Suppressor macrophage treated with lipopolysaccharide for 4 hours (primary cell): ENCODE measurements around the gene ZNRF1.

Experiments
- DNase-seq: peaks from one replicate; pipeline ENCODE4 v3.0.0-alpha.2; 2020

The ZNRF1 gene

GRCh38 chr16:75116081-75116910 lies 117.5 kb downstream of the ZNRF1 start, which contains the start of gene LDHD:
Gene LDHD (minus strand): TSS chr16:75116780. CDS start chr16:75116720, 60 bp downstream.
- peak; percentile 51 for DNase-seq

GRCh38 chr16:75116911-75117245 lies 118.1 kb downstream of the ZNRF1 start:
- DNase-seq: no peak

- no peak for DNase-seq
Measured at GRCh38 chr16:75118943-75119539, 120.2 kb downstream of the ZNRF1 start.

- no peak for DNase-seq
Measured at GRCh38 chr16:75120253-75120652, 121.4 kb downstream of the ZNRF1 start.

- DNase-seq: no peak
Measured at GRCh38 chr16:75121949-75122568, 123.2 kb downstream of the ZNRF1 start.

- DNase-seq: no peak
Measured at GRCh38 chr16:75122609-75123008, 123.8 kb downstream of the ZNRF1 start.

GRCh38 chr16:75127713-75128415 lies 129.0 kb downstream of the ZNRF1 start:
- DNase-seq: no peak

GRCh38 chr16:75129421-75130149 lies 130.8 kb downstream of the ZNRF1 start:
- peak; percentile 46 for DNase-seq

GRCh38 chr16:75130150-75130771 lies 131.4 kb downstream of the ZNRF1 start:
- DNase-seq: no peak

GRCh38 chr16:75131081-75131480 lies 132.3 kb downstream of the ZNRF1 start:
- DNase-seq: no peak

GRCh38 chr16:75138233-75138632 lies 139.4 kb downstream of the ZNRF1 start:
- DNase-seq: no peak

- DNase-seq: peak; percentile 23
Measured at GRCh38 chr16:75138636-75139035, 139.8 kb downstream of the ZNRF1 start.

GRCh38 chr16:75139498-75139897 lies 140.7 kb downstream of the ZNRF1 start:
- no peak for DNase-seq

GRCh38 chr16:75143941-75144340 lies 145.1 kb downstream of the ZNRF1 start:
- DNase-seq: peak; percentile 41

GRCh38 chr16:75147968-75148310 lies 149.1 kb downstream of the ZNRF1 start:
- DNase-seq: no peak

- peak; percentile 96 for DNase-seq
Measured at GRCh38 chr16:75148311-75149195, 149.7 kb downstream of the ZNRF1 start, which contains the start of gene ZFP1. Gene ZFP1 (plus strand): TSS chr16:75148524. CDS start chr16:75152952, 4,428 bp downstream.

- no peak for DNase-seq
Measured at GRCh38 chr16:75151798-75152197, 153.0 kb downstream of the ZNRF1 start.

GRCh38 chr16:75152635-75153034 lies 153.8 kb downstream of the ZNRF1 start:
- DNase-seq: no peak

GRCh38 chr16:75160386-75160785 lies 161.6 kb downstream of the ZNRF1 start:
- no peak for DNase-seq
